Gastrocnemius medialis (tissue), 4 donors: ENCODE results near the gene ZBTB46. TPM values are rescaled to one million over a fixed set of nuclear protein-coding genes. Genes with fewer than 3 reads are reported as not detected.
A peak's percentile ranks its signal among the peaks of the same experiment; 100 is the strongest.
"Not testable (repeated sequence)": the region's sequence is repeated elsewhere in the genome, so short reads cannot be mapped to it uniquely, and the experiment has no call there.

ENCODE experiments used
- ATAC-seq, 2 donors: fragments of 150-250 bp; one replicate each; pipeline ENCODE4 v1.9.1; 2016
- DNase-seq, 2 donors: peaks; one replicate each; pipeline ENCODE4 v3.0.0-alpha.2; 2019
- H3K27ac ChIP-seq, 4 donors: fragments of 200-600 bp; sonication (generic); 1 replicate in 1 of 4; 2 replicates in 3 of 4; pipeline ENCODE4 v1.5.1; 2016 to 2018; ENCODE audit warnings: mild to moderate bottlenecking in 2 of 4, moderate library complexity in 1 of 4
- H3K27me3 ChIP-seq, 3 donors: fragments of 200-600 bp; sonication (generic) in 2 of 3; 1 replicate in 1 of 3; 2 replicates in 2 of 3; pipeline versions ENCODE4 v1.5.1 to v1.6.0; 2016 to 2019; ENCODE audit warnings: mild to moderate bottlenecking in 1 of 3, moderate library complexity in 1 of 3
- H3K36me3 ChIP-seq, 2 donors: fragments of 200-600 bp; sonication (generic) in 1 of 2; one replicate each; pipeline ENCODE4 v1.5.1; 2017 to 2018
- H3K4me1 ChIP-seq, 2 donors: fragments of 200-600 bp; sonication (generic) in 1 of 2; one replicate each; pipeline ENCODE4 v1.5.1; 2016 to 2017; ENCODE audit warnings: mild to moderate bottlenecking in 2 of 2
- H3K4me3 ChIP-seq, 4 donors: fragments of 200-600 bp; sonication (generic) in 3 of 4; 1 replicate in 1 of 4; 2 replicates in 3 of 4; pipeline ENCODE4 v1.5.1; 2016 to 2019; ENCODE audit warnings: mild to moderate bottlenecking in 2 of 4
- H3K9me3 ChIP-seq, 3 donors: fragments of 200-600 bp; sonication (generic) in 2 of 3; 1 replicate in 1 of 3; 2 replicates in 2 of 3; pipeline ENCODE4 v1.5.1; 2016 to 2019
- CTCF ChIP-seq, 5 experiments: fragments of 450-650 bp in 3 of 5; fragments of 200-600 bp in 2 of 5; sonication (generic) in 2 of 5; IDR thresholded peaks in 4 of 5; conservative IDR thresholded peaks in 1 of 5; 1 replicate in 4 of 5; 2 replicates in 1 of 5; pipeline ENCODE4 v1.5.1; 2016 to 2019; ENCODE audit warnings: antibody characterized with exemption in 5 of 5, mild to moderate bottlenecking in 3 of 5, moderate library complexity in 3 of 5
- POLR2A ChIP-seq, 2 donors: fragments of 450-650 bp; IDR thresholded peaks; one replicate each; pipeline ENCODE4 v1.6.1; 2017; ENCODE audit warnings: antibody characterized with exemption in 2 of 2, mild to moderate bottlenecking in 2 of 2, moderate library complexity in 2 of 2
- in situ Hi-C, 4 donors: fragments of 200-750 bp; cut with MboI; loops; one replicate each; pipeline versions ENCODE4 v1.15.0 to v1.8.0; 2017; ENCODE audit warnings: low sequenced_read_pairs in 4 of 4
- intact Hi-C: fragments of 100-400 bp; cut with DNase I; formaldehyde crosslinking; loops from one replicate; pipeline ENCODE4 v1.15.1; 2023; ENCODE audit warnings: low total_unique reads
- total RNA-seq, 4 donors: library from RNA; depleted of rRNA; stranded (reverse); fragments of >200 nt; gene quantifications; one replicate each; pipeline versions ENCODE4 v1.1.0 to v1.2.3, GENCODE V29; 2016

ZBTB46 gene
- 1 to 10 TPM; 4.3 to 7.1 (median 5.6) TPM for total RNA-seq

- Histone ChIP-seq H3K4me3 (peak within 1 kb of the TSS; percentile 55 to 71 (median 58)), H3K27ac (peak within 1 kb of the TSS; percentile 43 to 78 (median 66)), H3K9me3 (no peaks in the 10 kb centered on the region), H3K27me3 (peaks cover 0 to 6% (median 0%) of the 10 kb centered on the region in 3 donors), H3K36me3 (no peaks in the 10 kb centered on the region), H3K4me1 (peaks cover 3 to 19% of the 10 kb centered on the region in 2 donors)
- in situ Hi-C loops = no loop called here
- ATAC-seq = peak; percentile 74 to 82
- TF ChIP-seq POLR2A (IDR thresholded peaks at IDR 0.05) (no peak), CTCF (IDR thresholded peaks at IDR 0.05 in 4 of 5, conservative IDR thresholded peaks at IDR 0.05 in 1 of 5) (no peak)
- no peak for DNase-seq
- intact Hi-C loops = loop anchor here (2.0 kb wide), 2 partner anchors 34 to 64 kb away; partner anchors contain the start of genes DNAJC5 and TPD52L2
Measured at GRCh38 chr20:63830841-63831588, at the start of gene ZBTB46. ZBTB46 (minus strand) TSS chr20:63831264; CDS start chr20:63790757, 40,507 bp downstream.

GRCh38 chr20:63878899-63879663 is 48.0 kb upstream of the ZBTB46 start:
- intact Hi-C loops = no loop called here
- H3K27ac ChIP-seq = peak overlapping the region; percentile 77 to 83 (median 80)
- ATAC-seq (no peak), DNase-seq (no peak)
- H3K27me3 ChIP-seq = no peaks in the 10 kb centered on the region
- in situ Hi-C loops = no loop called here
- no peaks in the 10 kb centered on the region for H3K9me3 ChIP-seq
- H3K36me3 ChIP-seq = peaks cover 0 to 37% of the 10 kb centered on the region in 2 donors
- TF ChIP-seq CTCF (IDR thresholded peaks at IDR 0.05 in 4 of 5, conservative IDR thresholded peaks at IDR 0.05 in 1 of 5) = no peak
- no peak for TF ChIP-seq POLR2A (IDR thresholded peaks at IDR 0.05)
- peaks cover 23 to 24% of the 10 kb centered on the region in 2 donors for H3K4me1 ChIP-seq
- H3K4me3 ChIP-seq = no peak overlapping the region

GRCh38 chr20:63877755-63878470 is 46.8 kb upstream of the ZBTB46 start:
- H3K4me1 ChIP-seq = peaks cover 18 to 19% of the 10 kb centered on the region in 2 donors
- H3K27ac ChIP-seq = peak overlapping the region; percentile 77 to 83 (median 80)
- peaks cover 0 to 39% of the 10 kb centered on the region in 2 donors for H3K36me3 ChIP-seq
- no peaks in the 10 kb centered on the region for H3K9me3 ChIP-seq
- intact Hi-C loops (no loop called here), in situ Hi-C loops (no loop called here)
- no peaks in the 10 kb centered on the region for H3K27me3 ChIP-seq
- no peak overlapping the region for H3K4me3 ChIP-seq
- DNase-seq = peak; percentile 39 to 75
- ATAC-seq = peak; percentile 95 to 96
- peak; percentile 15 to 42 for TF ChIP-seq POLR2A (IDR thresholded peaks at IDR 0.05)
- no peak for TF ChIP-seq CTCF (IDR thresholded peaks at IDR 0.05 in 4 of 5, conservative IDR thresholded peaks at IDR 0.05 in 1 of 5)

- Histone ChIP-seq H3K27ac (peak overlapping the region in 3 of 4 donors; percentile 78 to 83 (median 82)), H3K36me3 (peaks cover 0 to 48% of the 10 kb centered on the region in 2 donors), H3K9me3 (no peaks in the 10 kb centered on the region), H3K4me3 (no peak overlapping the region), H3K4me1 (peaks cover 18 to 19% of the 10 kb centered on the region in 2 donors), H3K27me3 (no peaks in the 10 kb centered on the region)
- TF ChIP-seq POLR2A (IDR thresholded peaks at IDR 0.05) (no peak), CTCF (IDR thresholded peaks at IDR 0.05 in 4 of 5, conservative IDR thresholded peaks at IDR 0.05 in 1 of 5) (no peak)
- DNase-seq (no peak), ATAC-seq (no peak)
- intact Hi-C loops = no loop called here
- in situ Hi-C loops = no loop called here
Measured at GRCh38 chr20:63876489-63877036, 45.5 kb upstream of the ZBTB46 start.

GRCh38 chr20:63874241-63874640 is 43.2 kb upstream of the ZBTB46 start:
- H3K36me3 ChIP-seq = peaks cover 0 to 71% of the 10 kb centered on the region in 2 donors
- intact Hi-C loops = not testable (repeated sequence)

More at GRCh38 chr20:63874241-63874640, 43.2 kb upstream of the ZBTB46 start:
- H3K27ac ChIP-seq = peak overlapping the region in 2 of 4 donors; percentile 43 to 50
- DNase-seq, H3K9me3 ChIP-seq, ATAC-seq, in situ Hi-C loops, H3K27me3 ChIP-seq, H3K4me3 ChIP-seq: not testable (repeated sequence)
- peaks cover 17 to 19% of the 10 kb centered on the region in 2 donors for H3K4me1 ChIP-seq
